Measurements from ENCODE around the gene TIGD6.
"Not testable (repeated sequence)": the region's sequence is repeated elsewhere in the genome, so short reads cannot be mapped to it uniquely, and the experiment has no call there.

Gene TIGD6

GRCh38 chr5:149969181-149969930, 31.1 kb downstream of the TIGD6 start:
- no peak for DNase-seq

DNA sequence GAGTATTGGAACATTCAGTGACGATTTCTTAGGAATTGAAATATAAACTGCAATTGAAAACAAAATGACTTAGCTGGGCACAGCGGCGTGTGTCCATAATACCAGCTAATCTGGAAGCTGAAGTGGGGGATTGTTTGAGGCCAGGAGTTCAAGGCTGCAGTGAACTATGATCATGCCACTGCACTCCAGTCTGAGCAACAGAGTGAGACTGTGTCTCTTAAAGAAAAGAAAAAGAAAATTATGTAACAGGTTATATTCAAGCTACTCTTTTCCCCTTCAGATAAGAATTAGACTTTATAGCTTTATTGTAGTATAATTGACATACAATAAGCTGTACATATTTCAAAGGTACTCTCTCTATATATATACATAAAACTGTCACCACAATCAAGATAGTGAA, 33.5 kb downstream of the TIGD6 start:
- DNase-seq: no peak

DNA sequence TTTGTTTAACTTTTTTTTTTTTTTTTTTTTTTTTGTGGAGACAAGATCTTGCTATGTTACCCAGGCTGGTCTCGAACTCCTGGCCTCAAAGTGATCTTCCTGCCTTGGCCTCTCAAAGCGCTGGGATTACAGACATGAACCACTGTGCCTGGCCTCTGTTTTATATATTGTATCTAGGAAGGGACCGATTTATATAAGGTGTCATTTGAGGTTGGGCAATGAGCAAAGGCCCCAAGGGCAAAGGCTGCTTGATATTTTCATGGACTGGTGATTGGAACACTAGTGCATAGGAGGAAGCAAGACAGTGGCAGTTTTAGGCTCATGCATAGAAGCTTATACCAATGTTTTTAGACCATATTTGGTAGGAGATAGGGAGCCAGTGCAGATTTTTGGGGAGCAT, 36.7 kb downstream of the TIGD6 start:
- no peak for DNase-seq

- no peak for DNase-seq
These were observed 37.7 kb downstream of the TIGD6 start for GRCh38 chr5:149962601-149963300.

DNA sequence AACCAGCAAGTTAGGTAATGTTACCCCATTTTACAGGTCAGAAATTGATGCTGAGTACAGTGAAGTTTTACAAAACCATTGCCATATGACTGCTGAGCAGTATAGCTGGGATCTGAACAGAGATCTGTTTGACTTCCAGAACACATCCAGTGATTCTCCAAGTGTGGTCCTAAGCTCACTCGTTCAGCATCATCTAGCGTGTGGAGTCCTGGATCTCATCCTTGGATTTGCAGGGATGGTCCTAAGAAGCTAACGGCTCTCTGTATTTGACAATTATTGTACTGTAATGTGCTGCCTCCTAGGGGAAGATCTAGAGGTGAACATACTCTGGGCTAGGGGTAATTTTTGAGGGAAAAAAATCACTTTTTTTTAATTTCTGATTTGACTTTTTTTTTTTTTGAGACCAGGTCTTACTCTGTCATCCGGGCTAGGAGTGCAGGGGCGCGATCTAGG, 38.5 kb downstream of the TIGD6 start:
- DNase-seq: no peak

- DNase-seq: no peak
These were observed 39.2 kb downstream of the TIGD6 start for GRCh38 chr5:149961186-149961685.

DNA sequence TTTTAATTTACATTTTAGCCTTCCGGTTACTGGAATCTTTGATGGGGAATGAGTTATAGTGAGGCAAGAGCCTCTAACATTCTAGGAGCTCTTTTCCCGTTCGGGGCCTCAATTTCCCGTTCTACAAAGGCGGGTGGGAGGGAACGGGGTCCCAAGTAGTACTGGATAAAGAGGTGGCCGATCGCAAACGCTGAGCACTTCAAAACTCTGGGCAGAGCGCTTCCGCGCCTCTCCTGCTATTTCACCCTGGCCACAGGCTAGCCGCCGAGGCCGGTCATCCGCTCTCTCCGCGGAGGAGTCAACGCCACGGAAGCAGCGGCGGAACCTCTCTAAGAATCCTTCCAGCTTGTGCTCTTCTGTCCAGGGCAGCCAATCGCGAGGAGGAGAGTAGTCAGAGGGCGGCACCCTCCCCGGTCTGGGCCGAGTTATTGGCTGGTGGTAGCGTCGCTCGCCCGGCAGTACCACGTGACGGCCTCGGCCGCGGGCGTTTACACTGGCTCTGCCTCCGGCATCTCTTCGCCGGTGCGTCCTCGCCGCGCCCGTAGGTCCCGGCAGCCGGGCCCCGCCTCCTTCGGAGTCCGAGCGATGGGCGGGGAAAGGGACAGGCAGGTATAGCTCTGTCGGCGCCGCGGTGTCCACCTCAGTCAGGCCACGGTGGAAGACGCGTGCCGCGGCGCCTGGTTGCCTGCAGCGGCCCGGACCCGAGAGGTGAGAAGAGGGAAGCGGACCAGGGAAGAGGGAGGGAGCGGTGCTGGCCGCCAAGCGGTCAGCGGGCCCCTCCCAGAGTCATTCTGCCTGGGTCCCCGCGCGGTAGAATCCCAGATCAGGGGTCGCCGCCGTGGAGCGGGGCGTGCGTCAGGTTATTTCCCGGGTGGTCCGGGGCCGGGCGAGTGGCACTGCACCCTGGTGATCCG, 39.9 kb downstream of the TIGD6 start, which contains the start of gene SLC26A2:
Gene SLC26A2, plus strand, starts transcription at position 487 of the 914 bp plus-strand sequence. CDS start 16,895 bp downstream, outside the sequence.
- peak; percentile 97 for DNase-seq

DNA sequence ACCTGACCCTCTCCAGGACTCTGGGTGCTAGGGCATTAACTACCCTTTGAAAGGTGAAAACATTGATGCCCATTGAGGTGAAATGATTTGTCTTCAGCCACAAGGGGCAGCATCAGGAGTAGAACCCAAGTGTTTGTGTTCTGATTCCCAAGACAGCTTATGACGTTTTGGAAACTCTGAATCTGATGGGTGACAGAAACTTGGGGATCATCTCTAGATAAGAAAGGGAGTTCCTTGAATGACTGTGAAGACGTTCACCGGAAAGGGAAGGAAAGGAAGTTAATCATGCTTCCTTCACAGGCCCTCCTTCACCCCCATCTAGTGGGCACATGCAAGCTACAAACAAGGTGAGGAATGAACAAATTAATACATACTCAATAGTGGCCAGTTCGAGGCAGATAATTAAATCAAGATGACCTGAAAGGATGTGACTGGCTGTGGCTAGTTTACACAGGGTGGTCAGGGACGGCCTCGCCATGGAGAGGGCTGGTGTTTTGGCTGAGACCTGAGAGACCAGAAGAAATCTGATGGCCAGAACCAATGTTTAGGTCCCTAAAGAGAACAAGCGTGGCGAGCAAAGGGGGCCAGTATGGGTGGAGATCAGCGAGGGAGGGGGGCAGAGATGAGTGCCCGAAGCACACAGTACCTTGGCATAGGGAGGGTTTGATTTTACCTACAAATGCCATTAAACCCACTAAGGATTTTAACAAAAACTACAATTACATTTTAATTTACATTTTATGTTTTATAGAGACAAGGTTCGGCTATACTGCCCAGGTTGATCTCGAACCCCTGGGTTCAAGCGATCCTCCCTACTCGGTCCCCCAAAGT, 40.8 kb downstream of the TIGD6 start:
- DNase-seq: peak; percentile 62

DNA sequence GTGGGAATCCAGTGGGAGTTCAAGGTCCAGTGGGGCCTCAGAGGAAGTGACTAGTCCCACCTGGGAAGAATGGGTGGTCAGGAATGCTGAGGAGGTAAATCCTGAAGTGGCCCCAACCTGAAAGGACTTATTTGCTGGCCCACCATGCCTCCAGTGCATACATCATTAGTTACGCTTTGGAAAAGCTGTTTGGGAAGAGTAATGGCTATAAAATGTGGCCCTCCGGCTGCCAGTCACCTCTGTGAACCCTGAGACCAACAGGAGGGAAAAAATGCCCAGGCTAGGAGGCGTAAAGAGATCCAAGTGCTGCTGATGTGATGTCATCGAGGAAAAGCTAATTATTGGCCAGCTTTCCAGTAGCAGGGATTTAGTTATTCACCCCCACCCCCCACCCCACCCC, 42.6 kb downstream of the TIGD6 start:
- DNase-seq: no peak

- no peak for DNase-seq
These were observed 43.8 kb downstream of the TIGD6 start for GRCh38 chr5:149956685-149957084.

DNA sequence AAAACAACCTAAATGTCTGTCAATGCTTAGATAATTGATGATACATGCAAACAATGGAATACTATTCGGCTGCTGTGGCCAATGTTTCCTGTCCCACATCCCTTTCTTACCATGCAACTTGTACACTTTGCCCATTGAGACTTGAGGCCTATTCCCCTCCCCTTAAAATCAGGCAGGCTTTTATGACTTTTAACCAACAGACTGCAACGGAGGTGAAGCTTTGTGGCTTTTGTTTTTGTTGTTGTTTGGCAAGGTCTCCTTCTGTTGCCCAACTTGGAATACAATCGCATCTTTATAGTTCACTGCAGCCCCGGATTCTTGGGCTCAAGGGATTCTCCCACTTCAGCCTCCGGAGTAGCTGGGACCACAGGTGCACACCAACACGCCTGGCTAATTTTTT, 45.7 kb downstream of the TIGD6 start:
- no peak for DNase-seq

GRCh38 chr5:149953436-149954121, 46.9 kb downstream of the TIGD6 start:
- DNase-seq: no peak

DNA sequence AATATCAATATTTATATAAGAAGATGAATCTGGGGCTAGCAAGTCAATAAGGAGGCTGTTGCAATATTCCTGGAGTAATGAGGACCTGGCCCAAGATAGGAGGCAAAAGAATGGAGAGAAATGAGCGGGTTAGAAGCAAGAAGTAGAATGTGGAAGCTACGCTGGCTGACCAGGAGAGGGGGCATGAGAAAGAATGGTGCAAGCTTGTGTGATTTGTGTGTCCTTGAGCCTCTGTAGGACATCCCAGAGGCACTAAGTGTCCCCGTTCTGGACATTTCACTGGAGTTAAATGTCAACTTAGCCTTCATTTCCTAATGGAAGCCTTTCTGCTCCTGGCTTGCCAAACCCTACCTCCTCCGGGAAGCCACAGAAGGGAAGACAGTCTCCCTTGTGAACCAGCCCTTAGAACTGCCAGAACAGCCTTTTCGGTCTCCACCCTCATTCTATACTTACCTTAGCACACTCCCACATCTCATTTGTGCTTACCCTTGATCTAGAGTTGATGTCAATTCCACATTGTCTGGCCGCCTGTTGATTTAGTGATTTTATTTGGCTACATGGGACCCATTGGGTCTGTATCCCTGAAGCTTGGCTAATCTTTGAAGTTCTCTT, 49.2 kb downstream of the TIGD6 start:
- DNase-seq: no peak

DNA sequence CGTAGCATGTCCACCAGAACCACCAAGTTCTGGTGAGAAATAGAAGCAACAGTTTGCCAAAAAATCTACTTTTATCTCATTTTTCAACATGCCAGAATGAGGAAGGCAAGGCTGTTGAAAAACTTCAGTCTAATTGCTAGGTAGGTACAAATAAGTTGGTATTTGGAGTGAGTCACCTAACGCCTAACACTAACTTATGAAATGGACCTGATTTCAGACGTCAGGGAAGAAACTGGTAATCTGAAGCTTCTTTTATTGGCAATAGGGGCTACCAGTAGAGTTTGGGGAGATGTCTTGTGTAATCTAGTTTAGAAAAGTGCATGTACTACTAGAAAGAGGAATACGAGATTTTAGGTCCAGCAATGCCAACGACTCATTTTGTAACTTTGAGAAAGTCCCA, 51.5 kb downstream of the TIGD6 start:
- no peak for DNase-seq

DNA sequence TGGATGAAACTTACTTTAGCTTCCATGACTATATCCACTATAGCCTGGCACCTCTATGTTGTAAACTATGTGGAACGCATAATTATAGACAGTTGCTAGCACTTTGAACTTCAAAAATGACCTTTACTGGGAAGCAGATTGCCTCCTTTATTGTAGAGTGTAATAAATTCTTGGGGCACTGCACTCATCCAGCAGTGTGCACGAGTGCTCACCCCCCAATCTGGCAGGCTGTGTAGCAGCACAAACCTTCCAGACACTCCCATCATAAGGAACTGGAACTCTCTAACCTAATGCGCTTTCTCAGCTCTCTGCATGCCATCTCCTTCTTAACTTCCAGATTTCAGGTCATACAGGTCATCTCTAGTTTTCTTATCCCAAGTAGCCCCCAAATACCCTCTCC, 54.3 kb downstream of the TIGD6 start:
- DNase-seq: no peak

- no peak for DNase-seq
These were observed 55.8 kb downstream of the TIGD6 start, which contains the start of gene PDE6A for GRCh38 chr5:149944666-149945065. Gene PDE6A (minus strand): TSS chr5:149944793. CDS start chr5:149944673, 120 bp downstream.

- DNase-seq: not testable (repeated sequence)
These were observed 57.1 kb downstream of the TIGD6 start for GRCh38 chr5:149943177-149943949.
